M059J (cell line): ENCODE data around the gene GIN1. TPM values are rescaled to one million over a fixed set of nuclear protein-coding genes. Genes with fewer than 3 reads are reported as not detected.
"Not testable (repeated sequence)": the region's sequence is repeated elsewhere in the genome, so short reads cannot be mapped to it uniquely, and the experiment has no call there.

Source experiments
- DNase-seq: peaks from one replicate; pipeline ENCODE4 v3.0.0-alpha.2; 2012; ENCODE audit warnings: low read depth
- total RNA-seq: library from RNA; depleted of rRNA; stranded (reverse); fragments of >200 nt; shearing (Covaris generic); gene quantifications from 2 replicates; pipeline ENCODE4 v1.2.3, GENCODE V29; 2014

The GIN1 gene
- total RNA-seq, 1 experiment from 2014 or later = 7.6 TPM

GRCh38 chr5:103110403-103110802 is 9.5 kb downstream of the GIN1 start:
- DNase-seq = no peak

- no peak for DNase-seq
These were observed 10.7 kb downstream of the GIN1 start for GRCh38 chr5:103109277-103109676.

GRCh38 chr5:103108086-103108485 is 11.9 kb downstream of the GIN1 start:
- DNase-seq = no peak

- no peak for DNase-seq
These were observed 17.7 kb downstream of the GIN1 start for GRCh38 chr5:103102234-103102633.

GRCh38 chr5:103101079-103101750 is 18.7 kb downstream of the GIN1 start:
- DNase-seq = no peak

GRCh38 chr5:103098993-103099392 is 20.9 kb downstream of the GIN1 start:
- DNase-seq = no peak

GRCh38 chr5:103094737-103095136 is 25.2 kb downstream of the GIN1 start:
- no peak for DNase-seq

- no peak for DNase-seq
These were observed 26.2 kb downstream of the GIN1 start for GRCh38 chr5:103093727-103094126.

- no peak for DNase-seq
These were observed 27.3 kb downstream of the GIN1 start for GRCh38 chr5:103092676-103093075.

GRCh38 chr5:103090791-103091190 is 29.1 kb downstream of the GIN1 start:
- no peak for DNase-seq

GRCh38 chr5:103089272-103089671 is 30.7 kb downstream of the GIN1 start:
- DNase-seq = no peak

GRCh38 chr5:103086547-103086946 is 33.4 kb downstream of the GIN1 start:
- DNase-seq = no peak

GRCh38 chr5:103079796-103080195 is 40.1 kb downstream of the GIN1 start:
- DNase-seq = no peak

- no peak for DNase-seq
These were observed 44.5 kb downstream of the GIN1 start for GRCh38 chr5:103075442-103075841.

GRCh38 chr5:103073500-103073899 is 46.4 kb downstream of the GIN1 start:
- DNase-seq = not testable (repeated sequence)

- peak; percentile 7 for DNase-seq
These were observed 53.6 kb downstream of the GIN1 start for GRCh38 chr5:103066326-103066725.

- no peak for DNase-seq
These were observed 59.4 kb downstream of the GIN1 start for GRCh38 chr5:103060424-103060954.

- no peak for DNase-seq
These were observed 60.4 kb downstream of the GIN1 start for GRCh38 chr5:103059525-103059924.

- DNase-seq = peak; percentile 89
These were observed 62.5 kb downstream of the GIN1 start for GRCh38 chr5:103057208-103058130.

- not testable (repeated sequence) for DNase-seq
These were observed 73.2 kb downstream of the GIN1 start for GRCh38 chr5:103046706-103047105.

GRCh38 chr5:103041071-103041676 is 78.8 kb downstream of the GIN1 start:
- DNase-seq = peak; percentile 56
